ENCODE measurements around the gene U2AF1.
"Not testable (repeated sequence)": the region's sequence is repeated elsewhere in the genome, so short reads cannot be mapped to it uniquely, and the experiment has no call there.

- TF ChIP-seq ISL1 (CRISPR knock-in tag; IDR thresholded peaks at IDR 0.05); TOX (CRISPR knock-in tag; IDR thresholded peaks at IDR 0.05; ENCODE audit: borderline replicate concordance); PATZ1 (CRISPR knock-in tag; IDR thresholded peaks at IDR 0.05; ENCODE audit: borderline replicate concordance); ZFP30 (CRISPR knock-in tag; IDR thresholded peaks at IDR 0.05); OSR1 (CRISPR knock-in tag; IDR thresholded peaks at IDR 0.05); TCF4 (CRISPR knock-in tag; IDR thresholded peaks at IDR 0.05; ENCODE audit: borderline replicate concordance); POU6F1 (CRISPR knock-in tag; IDR thresholded peaks at IDR 0.05; ENCODE audit: borderline replicate concordance, low read depth); ARNTL (CRISPR knock-in tag; IDR thresholded peaks at IDR 0.05; ENCODE audit: borderline replicate concordance, low read depth); GLIS3 (CRISPR knock-in tag; IDR thresholded peaks at IDR 0.05); ZFP3 (CRISPR knock-in tag; IDR thresholded peaks at IDR 0.05); ZNF8 (CRISPR knock-in tag; IDR thresholded peaks at IDR 0.05); ZNF70 (CRISPR knock-in tag; IDR thresholded peaks at IDR 0.05); PPARA (CRISPR knock-in tag; IDR thresholded peaks at IDR 0.05; ENCODE audit: borderline replicate concordance); SNAI2 (CRISPR knock-in tag; IDR thresholded peaks at IDR 0.05): not testable (repeated sequence)
Measured at GRCh38 chr21:43138944-43139343, 31.6 kb upstream of the U2AF1 start.

Measured in SK-N-SH treated with all-trans-retinoic acid at 6 μM for 48 hours (cell line).